HG03039 (cell line): ENCODE measurements around the gene MMP20.
A peak's percentile ranks its signal among the peaks of the same experiment; 100 is the strongest.
"Not testable (repeated sequence)": the region's sequence is repeated elsewhere in the genome, so short reads cannot be mapped to it uniquely, and the experiment has no call there.

Experiments
- ATAC-seq: cut with Tn5 transposase; IDR thresholded peaks from one replicate; pipeline ENCODE4 v1.9.1; 2021; ENCODE audit warnings: mild to moderate bottlenecking, moderate library complexity; ENCODE audit not compliant: unreplicated experiment

Gene MMP20

GRCh38 chr11:102625177-102625576 lies at the start of gene MMP20:
Gene MMP20, minus strand, starts transcription at chr11:102625332. Its CDS starts 13 bp downstream, at chr11:102625319.
- no peak for ATAC-seq

- ATAC-seq, result no peak
Observed at GRCh38 chr11:102669664-102670063, 44.5 kb upstream of the MMP20 start.

- ATAC-seq, result peak; percentile 47
Observed at GRCh38 chr11:102666331-102666957, 41.3 kb upstream of the MMP20 start.

- no peak for ATAC-seq
Observed at GRCh38 chr11:102664001-102664752, 39.0 kb upstream of the MMP20 start.

GRCh38 chr11:102662607-102663006 lies 37.5 kb upstream of the MMP20 start:
- no peak for ATAC-seq

GRCh38 chr11:102661040-102661439 lies 35.9 kb upstream of the MMP20 start:
- no peak for ATAC-seq

GRCh38 chr11:102656528-102656927 lies 31.4 kb upstream of the MMP20 start:
- ATAC-seq, result no peak

GRCh38 chr11:102655547-102655946 lies 30.4 kb upstream of the MMP20 start:
- ATAC-seq, result no peak

GRCh38 chr11:102654761-102655160 lies 29.6 kb upstream of the MMP20 start:
- no peak for ATAC-seq

GRCh38 chr11:102653744-102654291 lies 28.7 kb upstream of the MMP20 start:
- no peak for ATAC-seq

GRCh38 chr11:102647430-102647829 lies 22.3 kb upstream of the MMP20 start:
- no peak for ATAC-seq

GRCh38 chr11:102643941-102644340 lies 18.8 kb upstream of the MMP20 start:
- ATAC-seq, result no peak

GRCh38 chr11:102640946-102641345 lies 15.8 kb upstream of the MMP20 start:
- ATAC-seq, result no peak

GRCh38 chr11:102639656-102640055 lies 14.5 kb upstream of the MMP20 start:
- no peak for ATAC-seq

- ATAC-seq, result no peak
Observed at GRCh38 chr11:102637731-102638130, 12.6 kb upstream of the MMP20 start.

GRCh38 chr11:102633385-102634026 lies 8.4 kb upstream of the MMP20 start:
- no peak for ATAC-seq

- ATAC-seq, result no peak
Observed at GRCh38 chr11:102632026-102632425, 6.9 kb upstream of the MMP20 start.

- ATAC-seq, result no peak
Observed at GRCh38 chr11:102630598-102631448, 5.7 kb upstream of the MMP20 start.

GRCh38 chr11:102629908-102630307 lies 4.8 kb upstream of the MMP20 start:
- ATAC-seq, result not testable (repeated sequence)

- no peak for ATAC-seq
Observed at GRCh38 chr11:102626676-102627075, 1.5 kb upstream of the MMP20 start.

GRCh38 chr11:102623998-102624397 lies 1.1 kb downstream of the MMP20 start:
- no peak for ATAC-seq
